ENCODE measurements around the gene ZNF664.

The ZNF664 gene

DNA sequence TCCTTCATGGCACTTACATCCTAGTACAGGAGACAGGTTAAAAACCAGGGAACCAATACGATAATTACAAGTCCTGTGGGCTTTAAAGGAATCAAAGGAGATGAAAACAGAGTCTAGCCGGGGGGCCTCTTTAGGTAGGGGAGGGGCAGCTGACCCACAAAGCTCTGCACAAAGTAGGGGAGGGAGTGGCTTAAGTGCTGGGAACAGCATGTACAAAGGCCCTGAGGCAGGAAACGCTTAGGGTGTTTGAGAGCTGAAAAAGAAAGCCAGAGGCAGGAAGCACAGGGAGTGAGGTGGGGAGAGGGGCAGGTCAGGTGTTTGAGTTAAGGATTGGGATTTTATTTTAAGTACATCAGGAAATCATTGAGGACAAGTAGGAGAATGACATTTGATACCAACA lies 37.7 kb downstream of the ZNF664 start:
- no peak for ATAC-seq
- DNase-seq: no peak

DNA sequence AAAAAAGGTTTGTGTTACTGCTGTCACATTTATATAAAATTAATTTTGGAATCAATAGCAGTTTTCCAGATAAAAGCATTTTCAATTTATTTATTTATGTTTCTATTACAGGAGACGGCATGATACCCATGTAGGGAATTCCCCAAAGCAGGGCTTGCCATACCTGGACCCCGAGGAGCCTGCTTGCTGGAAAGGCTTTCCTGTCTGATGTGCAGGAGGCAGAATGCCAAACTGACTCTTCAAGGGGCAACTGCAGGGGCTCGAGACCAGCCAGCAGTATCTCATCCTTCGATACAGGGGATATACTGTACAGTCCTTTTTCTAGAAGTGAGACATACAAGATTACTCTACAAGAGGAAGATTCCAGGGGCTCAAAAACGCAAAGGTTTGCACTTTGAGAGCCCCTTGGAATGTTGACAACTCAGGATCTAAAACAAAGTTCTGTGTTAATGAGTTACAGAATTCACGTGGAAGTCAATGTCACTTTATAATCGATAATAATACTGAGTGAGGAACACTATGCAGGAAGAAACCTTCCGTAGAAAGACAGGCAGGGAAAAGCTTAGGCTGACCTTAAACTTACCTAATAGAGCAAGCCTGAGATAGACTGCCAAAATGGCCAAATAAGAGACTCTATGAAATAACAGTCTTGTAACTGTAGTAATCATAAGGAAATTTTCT lies 38.6 kb downstream of the ZNF664 start:
- ATAC-seq (no peak), DNase-seq (no peak)

DNA sequence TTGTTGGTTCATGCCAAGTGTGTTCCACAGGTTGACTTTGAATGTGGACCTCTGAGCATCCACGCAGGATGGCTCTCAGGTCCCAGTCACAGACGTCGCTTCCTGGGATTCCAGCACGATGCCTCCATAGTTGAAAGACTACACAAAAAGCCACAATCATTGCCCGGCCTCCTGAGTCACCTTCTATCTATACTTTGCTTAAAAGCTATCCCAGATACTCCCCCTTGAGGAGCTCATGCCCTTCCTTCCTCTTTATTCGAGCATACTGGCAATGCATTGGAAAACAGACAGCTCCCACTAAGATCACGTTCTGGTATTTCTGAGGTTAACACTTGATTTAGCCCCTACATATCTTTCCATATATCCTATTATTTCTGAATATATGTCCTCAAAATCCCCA lies 40.1 kb downstream of the ZNF664 start:
- ATAC-seq (no peak), DNase-seq (no peak)

DNA sequence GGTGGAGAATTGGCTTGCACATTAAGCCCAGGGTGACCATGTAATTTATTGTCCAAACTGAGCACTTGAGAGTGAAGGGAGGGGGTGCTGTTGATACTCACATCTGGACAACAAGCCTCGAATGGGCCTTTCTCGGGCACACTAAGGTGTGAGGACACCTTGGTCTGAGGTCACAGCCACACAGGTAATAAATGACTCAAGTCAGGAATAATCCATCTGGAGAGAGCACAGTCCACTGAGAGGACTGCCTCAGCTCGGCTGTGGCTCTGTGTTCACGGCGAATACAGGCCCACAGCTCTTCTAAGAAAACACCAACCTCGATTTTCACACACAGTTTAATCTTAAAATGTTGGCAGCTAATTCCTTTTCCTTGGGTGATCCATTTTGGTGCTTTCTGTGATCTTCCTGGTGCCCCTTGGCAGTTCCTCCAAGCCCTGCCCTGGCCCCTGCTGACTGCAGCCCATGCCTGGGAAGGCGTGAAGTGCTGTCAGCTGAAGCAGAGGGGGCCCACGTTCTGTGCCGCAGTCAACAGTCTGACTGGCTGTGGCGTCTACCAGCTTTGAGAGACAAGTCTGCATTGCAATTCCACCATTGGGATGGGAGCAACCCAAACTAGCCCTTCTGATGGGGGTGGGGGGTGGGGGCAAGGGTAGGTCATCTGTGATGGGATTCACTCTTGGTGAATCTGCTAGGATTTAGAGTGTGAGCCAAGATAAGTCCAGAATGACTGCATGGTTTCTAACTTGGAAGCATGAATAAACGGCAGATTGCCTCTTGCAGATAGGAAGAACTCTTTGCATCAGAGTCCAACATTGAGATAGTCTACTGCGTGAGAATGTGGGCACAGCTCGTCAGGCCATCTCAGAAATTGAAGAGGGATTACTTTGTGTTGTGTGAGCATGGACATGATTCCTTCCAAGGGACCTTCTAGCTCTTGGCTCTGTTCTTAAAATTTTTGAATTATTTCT lies 42.8 kb downstream of the ZNF664 start:
- ATAC-seq (no peak), DNase-seq (no peak)

DNA sequence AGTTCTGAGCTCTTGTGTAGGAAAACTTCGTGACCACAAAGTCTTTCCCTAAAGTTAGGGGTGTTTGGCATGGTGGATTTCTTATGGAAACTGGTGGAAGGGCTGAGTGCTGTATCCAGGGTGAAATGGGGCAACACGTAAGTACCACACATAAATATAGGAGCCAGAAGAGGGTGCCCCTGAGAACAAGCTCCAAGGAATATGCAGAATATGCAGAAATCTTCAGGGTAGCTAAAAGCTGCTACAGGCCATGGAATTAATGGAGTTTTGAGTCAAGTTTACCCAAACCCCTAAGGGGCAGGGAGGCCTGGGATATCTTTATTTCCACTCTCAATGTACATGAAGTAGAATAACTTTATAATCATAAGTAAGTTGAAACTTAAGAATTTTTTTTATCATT lies 44.0 kb downstream of the ZNF664 start:
- ATAC-seq (no peak), DNase-seq (no peak)

DNA sequence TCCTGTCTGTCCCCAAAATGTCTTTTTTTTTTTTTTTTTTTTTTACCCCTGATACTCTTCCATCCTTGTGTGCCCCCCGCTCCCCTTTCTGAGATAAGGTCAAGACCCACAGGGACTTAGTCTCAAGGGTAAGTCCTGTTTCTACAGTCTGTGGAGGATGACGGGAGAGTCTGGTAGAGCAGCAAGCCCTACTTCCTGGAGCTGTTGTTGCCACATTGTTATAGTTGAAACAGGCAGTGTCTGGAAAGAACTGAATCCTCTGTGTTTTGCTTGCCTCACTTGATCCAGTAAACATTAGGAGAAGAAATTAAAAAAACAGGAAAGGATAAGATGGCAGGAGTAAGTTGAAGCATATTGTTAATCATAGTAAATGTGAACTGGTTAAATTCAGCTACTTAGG lies 45.5 kb downstream of the ZNF664 start:
- DNase-seq: no peak
- no peak for ATAC-seq

DNA sequence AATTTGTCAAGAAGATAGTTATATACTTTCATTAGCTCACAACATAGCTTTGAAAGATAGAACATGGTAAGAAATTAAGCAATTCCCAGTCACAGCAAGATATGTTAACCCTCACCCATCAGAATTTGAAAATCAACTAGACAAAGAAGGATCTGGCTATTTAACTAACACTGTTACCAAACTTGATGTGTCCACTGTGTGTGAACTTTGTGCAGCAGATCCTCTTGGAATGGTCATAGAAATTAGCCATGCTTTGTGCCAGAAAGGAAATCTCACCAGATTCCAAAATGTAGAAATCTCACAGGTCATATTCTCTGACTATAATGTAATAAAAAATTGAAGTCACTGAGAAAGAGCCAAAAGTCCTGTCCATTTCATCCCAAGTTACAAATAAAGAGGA lies 46.1 kb downstream of the ZNF664 start:
- no peak for ATAC-seq

DNA sequence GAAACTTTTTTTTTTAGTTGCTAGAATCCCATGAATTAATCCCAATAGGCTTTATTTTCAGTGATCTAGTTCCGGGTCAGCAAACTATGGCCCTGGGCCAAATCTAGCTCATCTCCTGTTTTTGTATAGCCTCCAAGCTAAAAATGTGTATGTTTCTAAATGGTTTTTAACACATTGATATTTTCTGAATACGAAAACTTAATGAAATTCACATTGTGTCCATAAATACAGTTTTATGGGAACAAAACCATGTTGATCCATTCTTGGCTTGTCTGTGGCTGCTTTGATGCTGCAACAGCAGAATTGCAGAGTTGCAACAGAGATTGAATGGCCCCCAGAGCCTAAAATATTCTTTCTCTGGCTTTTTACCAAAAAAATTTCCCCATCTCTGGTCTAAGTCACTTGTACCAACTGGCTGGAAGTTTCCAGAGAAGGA lies 47.5 kb downstream of the ZNF664 start:
- DNase-seq (no peak), ATAC-seq (no peak)

More for the DNA sequence above, 46.1 kb downstream of the ZNF664 start:
- DNase-seq: no peak

DNA sequence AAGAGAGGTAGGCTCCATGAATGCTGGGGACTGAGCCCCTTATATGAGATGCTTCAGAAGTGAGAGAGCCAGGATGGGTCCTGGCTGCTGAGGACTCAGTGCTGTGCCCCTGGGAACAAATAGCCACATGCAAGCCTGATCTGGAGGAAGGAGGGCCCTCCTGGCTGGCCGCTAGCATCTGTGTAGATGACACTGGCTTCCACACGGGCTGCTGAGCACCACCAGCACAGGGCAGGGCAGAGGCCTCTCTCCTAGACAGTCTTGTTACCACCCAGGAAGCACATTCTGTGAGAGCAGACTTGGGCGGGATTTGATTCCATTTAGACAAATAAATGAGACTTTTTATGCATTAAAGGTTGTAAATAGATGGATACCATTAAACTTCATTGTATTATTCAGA lies 48.0 kb downstream of the ZNF664 start:
- no peak for DNase-seq
- no peak for ATAC-seq

DNA sequence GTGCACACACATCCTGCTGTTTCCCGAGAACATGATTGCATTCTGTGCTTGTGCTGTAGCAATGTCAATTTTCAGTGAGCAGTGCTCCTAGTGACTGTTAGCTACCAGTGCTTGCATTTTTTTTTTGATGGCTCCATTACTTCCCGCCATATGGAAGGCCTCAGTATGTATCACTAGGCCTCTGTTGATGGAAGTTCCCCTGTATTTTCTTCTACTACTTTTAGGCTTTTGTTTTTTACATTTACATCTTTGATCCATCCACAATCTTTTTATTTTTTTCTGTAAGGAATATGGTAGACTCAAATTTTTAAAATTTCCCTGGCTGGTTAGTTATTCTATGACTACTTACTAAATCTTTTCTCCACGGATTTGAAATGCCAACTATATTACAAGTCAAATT lies 49.1 kb downstream of the ZNF664 start:
- ATAC-seq (no peak), DNase-seq (no peak)

DNA sequence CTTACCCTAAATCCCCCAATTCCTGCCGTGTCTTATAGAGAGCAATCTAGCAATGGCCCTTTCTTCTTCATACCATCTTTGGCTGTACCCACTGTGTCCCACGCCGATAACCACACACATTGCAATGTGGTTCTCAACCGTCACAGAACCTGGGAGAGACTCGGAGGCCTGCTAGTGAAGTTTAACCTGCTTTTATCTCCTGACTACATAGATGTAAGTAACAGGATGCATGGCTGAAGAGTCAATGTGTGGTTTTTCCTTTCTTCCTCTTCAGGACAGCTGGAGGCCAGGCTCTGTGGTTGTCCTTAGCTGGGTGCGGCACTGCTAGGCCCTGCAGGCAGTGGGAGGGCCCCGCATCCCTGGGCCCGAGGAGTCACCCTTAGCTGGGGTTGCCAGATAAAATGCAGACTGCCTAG lies 51.3 kb downstream of the ZNF664 start:
- DNase-seq: no peak

DNA sequence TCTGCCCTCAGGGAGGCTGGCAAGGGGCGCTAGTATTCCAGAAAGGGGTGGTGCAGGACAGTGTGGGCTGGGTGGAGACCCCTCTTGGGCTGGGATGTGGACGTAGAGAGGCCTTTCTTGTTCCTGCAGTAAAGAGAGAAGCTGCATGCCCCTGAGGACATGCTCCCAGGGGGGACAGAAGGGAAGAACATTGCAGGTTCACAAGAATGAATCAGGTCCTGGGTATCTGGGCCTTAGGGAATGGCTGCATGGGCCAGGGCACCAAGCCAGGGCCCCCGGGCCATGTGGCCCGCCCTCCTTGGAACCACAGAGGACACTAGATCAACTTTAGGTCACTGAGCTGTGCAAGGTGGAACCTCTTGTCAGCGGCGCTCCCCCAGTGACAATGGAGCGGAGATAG lies 51.8 kb downstream of the ZNF664 start:
- DNase-seq (no peak), ATAC-seq (no peak)

More for the DNA sequence above, 51.3 kb downstream of the ZNF664 start:
- no peak for ATAC-seq

DNA sequence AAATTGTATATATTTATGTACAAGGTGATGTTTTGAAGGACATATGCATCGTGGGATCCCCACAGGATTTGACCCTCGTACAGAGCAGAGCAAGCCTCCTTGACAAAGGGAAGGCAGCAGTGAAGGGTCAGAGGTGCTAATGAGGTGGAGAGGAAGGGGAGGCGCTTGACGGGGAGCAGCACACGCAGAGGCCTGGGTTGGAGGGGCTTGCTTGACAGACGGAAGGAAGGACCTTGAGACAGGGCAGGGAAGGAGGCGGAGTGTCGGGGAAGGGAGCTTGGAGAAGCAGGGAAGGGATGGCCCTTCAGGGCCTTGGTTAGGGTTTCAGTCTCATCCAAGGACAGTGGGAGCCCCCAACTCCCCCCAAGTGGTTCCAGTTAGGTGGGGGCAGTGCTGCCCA lies 52.6 kb downstream of the ZNF664 start:
- DNase-seq: no peak
- ATAC-seq: no peak

DNA sequence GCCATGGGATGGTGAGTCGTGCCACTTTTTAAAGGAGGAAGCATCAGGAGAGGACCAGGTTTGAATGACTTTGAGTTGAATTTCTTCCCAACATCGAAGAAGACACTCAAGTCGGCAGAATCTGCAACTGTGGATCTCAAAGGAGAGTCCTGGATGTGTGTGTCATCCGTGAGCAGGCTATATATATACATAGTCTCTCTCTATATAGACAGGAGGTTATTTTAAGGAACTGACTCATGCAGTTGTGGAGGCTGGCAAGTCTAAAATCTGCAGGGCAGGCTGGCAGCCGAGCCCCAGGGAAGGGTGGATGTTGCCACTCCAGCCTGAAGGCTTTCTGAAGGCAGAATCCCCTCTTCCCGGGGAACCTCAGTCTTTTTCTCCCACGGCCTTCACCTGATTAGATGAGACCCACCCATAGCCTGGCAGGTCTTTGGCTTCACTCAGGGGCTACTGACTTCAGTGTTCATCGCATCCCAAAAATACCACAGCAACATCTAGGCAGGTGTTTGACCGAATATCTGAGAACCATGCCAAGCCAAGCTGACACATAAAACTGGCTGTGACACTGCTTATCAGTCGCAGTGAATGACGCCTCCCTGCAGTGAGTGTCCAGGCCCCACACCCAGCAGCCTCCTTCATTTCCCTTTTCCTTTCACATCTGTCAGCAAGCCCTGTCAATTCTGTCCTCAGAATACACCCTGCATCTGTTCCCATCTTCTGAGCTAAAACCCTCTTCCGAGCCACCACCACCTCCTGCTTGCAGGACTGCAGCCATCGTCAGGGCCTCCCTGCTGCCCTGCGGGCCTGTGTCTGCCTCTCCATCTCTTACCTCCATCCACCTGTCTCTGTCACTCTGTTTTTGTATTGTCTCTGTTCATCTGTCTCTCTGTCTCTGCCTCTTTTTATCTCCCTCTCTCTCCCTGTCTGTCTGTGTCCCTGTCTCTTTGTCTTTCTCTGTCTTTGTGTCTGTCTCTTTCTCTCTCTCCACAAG lies 54.0 kb downstream of the ZNF664 start:
- DNase-seq: no peak
- no peak for ATAC-seq

DNA sequence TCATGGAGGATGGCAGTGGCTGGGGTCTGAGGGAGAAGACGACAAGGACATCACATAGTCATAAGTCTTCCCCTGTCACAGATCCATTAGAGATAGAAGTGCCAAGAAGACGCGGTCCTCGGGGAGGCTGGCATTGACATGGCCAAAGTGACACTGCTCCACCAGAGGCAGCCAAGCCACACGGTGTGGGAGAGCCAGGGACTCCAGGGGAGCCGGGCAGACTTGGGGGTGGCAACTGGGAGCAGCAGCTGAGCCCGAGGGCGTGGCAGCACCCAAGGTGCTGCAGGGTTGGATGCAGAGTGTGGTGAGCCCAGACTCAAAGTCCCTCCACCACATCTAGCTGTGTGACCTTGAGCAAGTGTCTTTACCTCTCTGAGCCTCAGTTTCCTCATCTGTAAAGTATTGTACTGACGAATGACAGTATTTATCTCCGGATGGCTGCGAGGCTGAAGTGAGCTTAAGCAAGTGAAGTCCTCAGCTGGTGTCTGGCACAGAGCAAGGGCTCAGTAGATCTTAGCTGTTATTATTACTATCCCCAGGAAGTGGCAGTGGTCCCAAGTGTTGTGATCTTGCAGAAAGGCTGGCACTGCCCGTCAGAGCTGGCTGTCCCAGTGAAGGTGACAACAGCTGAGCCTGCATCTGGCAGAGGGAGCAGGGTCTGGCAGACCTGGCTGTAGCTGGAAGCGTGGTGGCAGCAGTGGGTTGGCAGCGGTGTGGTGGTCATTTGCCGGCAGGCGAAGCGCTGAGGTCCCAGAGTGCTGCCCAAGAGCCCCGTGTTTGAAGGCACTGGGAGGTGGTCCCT lies 54.9 kb downstream of the ZNF664 start:
- no peak for ATAC-seq
- no peak for DNase-seq

DNA sequence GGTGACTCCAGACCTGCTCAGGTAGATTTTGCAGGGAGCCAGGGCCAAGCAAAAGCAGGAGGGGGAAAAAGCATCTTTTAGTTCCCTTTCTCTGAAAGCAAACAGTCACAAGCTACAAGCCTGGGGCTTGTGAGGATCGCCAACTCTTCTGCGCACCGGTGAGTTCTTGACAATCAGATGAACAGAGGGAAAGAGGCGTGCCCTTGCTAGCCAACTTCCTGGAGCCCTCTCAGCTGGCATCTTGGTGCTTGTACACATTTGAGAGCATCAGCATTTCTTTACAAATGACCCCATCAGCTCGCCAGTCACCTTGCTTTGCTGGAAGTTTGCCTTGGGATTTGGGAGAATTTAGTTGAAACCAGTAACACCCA lies 55.5 kb downstream of the ZNF664 start:
- no peak for ATAC-seq
- DNase-seq: no peak

DNA sequence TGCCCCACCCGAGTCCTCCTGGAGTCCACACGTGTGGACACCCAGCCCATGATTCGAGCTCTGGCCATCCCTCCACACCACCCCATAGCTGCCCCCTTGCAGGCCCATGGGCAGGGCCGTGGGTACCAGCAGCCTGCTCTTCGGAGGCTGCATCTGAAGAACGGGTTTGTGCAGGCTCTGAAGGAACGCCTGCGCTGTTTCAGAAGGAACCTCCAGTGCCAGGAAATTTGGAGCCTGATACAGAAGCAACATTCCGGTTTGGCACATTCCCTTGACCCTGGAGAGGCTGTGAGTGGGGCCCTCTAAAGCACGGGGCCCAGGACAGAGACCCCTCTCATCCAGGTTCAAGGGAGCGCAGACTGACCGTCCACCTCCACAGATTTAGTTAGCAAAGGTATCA lies 57.0 kb downstream of the ZNF664 start:
- no peak for ATAC-seq
- DNase-seq: no peak

DNA sequence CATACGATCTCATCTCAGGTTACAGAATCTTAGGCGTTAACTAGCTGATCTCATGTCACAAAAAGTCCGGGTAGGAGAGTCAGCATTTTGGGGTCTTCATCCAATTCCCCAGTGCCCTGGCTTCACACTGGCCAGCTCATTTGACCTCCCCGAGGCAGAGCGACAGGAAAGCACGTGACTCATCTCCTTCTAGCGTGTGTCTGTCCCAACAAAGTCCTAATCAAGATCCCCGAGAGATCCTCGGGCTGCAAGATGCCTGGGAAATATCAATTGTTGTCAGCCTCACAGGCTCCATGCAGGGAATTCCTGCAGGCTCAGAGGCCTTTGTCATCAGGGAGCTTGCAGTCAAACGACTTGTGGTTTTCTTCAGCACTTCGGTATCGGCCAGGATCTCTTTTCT lies 57.5 kb downstream of the ZNF664 start:
- no peak for DNase-seq
- ATAC-seq: no peak

DNA sequence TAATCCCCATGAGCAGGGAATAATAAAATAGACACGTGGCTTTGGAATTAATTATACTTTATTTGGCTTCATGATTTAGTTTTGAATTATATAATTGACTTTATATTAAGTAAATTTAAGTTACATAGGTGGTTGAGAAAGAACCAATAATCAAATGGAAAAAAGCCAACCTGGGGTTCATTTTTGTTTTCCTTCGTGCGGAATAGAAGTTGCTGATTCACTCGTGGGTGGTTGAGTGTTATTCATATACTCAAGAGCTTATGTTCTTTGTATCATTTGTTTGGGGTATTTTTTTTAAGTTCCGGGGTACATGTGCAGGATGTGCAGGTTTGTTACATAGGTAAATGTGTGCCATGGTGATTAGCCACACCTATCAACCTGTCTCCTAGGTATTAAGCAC lies 58.0 kb downstream of the ZNF664 start:
- DNase-seq (no peak), ATAC-seq (no peak)

DNA sequence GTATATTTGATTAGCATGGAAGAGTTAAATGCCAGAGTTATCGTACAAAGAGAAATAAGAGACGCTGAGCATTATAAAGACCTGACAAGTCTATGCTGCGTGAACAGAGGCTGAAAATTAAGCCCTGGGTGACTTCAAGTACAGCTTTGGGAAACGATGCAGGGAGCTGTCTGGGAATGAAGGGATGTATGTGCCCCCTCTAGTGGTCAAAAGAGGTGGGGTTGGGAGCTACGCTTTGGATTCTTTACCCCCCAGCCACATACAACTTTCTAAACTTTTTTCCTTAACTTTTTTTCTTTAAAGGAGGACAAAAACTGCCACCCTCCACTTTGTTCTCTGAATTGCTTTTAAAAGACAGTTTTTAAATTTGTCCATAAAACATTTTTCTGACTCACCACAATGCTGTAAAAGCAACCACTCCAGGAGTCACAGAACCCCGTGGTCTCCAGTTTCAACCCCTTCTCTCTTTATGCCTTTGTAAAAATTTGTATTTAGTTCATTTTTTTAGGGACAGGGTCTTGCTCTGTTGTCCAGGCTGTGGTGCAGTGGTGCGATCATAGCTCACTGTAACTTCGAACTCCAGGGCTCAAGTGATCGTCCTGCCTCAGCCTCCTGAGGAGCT lies 59.4 kb downstream of the ZNF664 start:
- peak; percentile 55 for ATAC-seq
- DNase-seq: peak; percentile 30

DNA sequence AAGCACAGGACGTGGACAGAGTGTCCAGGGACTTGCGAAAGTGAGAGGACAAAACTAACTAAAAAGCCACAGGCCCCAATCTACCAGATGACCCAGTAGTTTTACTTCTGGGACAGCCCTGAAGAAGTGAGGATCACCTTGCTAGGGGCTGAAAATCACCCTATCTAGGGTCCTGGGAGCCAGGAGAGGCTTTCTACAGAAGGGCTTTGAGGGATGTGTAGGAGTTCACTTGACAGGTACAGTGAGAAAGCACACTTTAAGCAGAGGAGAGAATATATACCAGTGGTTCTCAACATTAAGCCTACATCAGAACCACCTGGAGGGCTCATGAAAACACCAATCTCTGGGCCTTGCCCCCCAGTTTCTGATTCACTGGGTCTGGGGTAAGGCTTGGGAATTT lies 60.8 kb downstream of the ZNF664 start:
- no peak for DNase-seq
- ATAC-seq: no peak
